Stimulated activated CD4-positive, alpha-beta T cell treated with anti-CD3 and anti-CD28 coated beads, Interleukin-2, amount 100 ng/mL, for 24 hours (primary cell): ENCODE results near the gene AFF2.

Experiments used
- DNase-seq, 2 donors: peaks; one replicate each; pipeline ENCODE4 v3.0.0-alpha.2; 2020

Gene AFF2

DNA sequence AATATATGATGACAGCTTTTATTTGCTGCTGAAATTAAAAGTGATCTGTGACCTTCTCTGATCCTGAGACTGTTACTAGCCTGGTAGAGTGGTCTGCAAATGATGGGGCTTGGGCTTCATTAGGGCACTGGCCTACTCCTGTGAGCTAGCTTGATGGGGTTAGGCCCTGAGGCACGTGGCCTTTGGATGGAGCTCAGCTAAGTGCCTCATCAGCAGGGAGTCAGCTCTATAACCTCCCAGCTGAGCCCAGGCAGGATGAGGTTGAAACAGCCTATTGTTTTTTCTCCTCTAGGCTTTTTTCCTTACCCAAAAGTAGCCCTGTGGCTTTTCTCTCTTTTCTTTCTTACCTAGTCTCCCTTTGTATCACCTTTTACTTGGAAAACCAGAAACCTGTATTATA, 92.2 kb downstream of the AFF2 start:
- no peak for DNase-seq

DNA sequence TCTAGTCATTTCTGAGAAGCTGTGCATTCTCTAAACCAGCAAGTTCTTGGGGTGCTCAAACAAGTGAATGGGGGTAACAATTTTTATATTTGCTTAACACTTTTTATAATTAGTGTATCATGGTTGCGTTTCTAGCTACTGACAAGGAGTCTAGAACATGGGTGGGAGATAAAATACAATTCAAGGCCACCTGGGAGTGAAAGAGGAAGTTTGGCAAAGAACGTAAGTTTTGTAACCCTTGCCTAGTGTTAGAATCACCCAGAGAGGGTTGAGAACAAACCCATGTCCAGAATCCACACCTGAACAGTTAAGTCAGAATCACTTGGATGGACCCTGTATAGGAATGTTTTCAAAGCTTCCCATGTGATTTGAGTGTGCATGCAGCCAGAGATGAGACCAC, 92.7 kb downstream of the AFF2 start:
- DNase-seq, result no peak

DNA sequence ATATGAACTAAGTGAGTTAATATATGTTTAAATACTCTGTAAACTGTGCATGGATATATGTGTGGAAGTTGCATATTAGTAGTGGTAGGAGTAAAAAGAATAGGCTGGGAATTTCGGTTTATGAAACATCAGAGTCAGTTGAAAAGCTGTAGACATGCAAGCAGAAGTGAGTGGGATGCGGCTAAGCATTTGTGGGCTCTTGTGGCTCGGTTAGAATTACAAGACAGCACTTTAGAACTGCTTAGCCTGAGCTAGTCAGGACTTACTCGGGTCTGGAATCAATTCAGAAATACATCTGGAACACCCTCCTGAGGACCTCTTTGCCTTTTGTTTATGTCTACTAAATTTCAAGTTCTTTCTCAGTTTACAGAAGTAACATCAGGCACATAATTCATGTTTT, 93.6 kb downstream of the AFF2 start:
- no peak for DNase-seq

DNA sequence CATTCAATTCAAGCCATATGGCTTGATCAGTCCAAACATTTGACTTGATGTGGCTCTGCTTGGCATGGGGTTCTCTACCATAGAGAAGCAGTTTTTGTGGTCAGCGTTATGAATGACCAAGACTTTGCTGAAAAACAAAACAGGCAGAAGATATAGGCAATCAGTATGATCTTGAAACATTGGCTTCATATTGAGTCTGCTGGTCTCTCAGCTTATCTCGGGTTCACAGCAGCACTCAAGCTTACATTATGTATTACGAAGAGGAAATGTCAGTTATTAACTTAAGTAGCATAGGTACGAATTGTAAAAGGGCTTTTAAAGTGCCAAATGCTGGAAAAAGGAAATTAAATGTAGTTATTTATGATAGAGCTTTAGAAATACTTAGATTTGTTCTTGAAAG, 99.0 kb downstream of the AFF2 start:
- no peak for DNase-seq

DNA sequence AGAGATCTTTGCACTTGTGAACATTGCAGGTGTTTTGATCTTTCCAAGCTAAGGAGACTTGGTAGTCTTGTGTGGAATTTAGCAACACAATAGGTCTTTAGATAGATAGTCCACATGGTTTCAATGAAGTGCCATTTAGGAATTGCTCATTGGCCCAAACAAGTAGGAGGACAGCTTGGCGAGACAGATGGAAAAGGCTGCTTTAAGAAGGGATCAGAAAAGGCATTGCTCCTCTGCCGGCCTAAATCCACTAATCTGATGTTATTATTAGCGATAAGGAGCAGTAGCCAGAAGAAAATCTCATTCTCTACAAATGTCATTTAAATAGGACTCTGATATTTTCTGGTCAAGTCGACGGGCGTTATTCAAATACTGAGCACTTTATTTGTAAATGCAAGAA, 99.7 kb downstream of the AFF2 start:
- DNase-seq, result no peak

DNA sequence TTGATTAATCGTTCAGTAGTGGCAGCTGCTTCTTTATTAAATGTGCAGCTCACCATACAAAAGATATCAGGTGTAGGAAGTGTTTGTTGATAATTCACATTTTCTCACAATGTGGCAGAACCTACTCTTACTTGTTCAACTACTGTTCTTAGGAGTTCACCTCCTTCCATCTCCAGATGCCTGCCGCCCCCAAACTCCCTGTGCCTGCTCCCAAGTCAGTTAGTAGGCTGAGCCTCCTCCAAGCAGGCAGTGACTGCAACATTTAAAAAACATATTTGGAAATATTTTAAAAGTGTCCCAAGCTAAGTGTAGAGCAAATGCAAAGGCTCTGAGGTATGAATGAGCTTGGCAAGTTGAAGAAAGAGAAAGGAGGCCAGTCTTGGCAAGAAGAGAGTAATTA, 100.2 kb downstream of the AFF2 start:
- DNase-seq, result no peak

DNA sequence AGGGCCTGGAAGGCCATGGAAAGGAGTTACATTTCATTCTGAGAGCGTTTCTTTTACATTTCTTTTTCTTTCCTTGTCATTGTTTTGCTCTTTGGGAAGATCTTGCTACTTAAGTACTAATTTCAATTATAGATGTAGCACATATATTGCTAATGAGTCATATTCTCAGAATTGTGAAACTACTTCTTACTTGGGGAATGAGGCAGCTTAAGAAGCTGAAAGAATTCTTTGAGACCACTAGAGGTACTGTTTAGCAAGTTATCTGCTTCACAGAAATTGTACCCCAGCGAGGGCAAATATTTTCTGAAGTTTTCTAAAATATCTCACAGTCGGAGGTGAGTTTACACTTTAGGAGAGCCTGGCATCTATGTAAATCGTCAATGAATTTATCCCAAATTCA, 100.6 kb downstream of the AFF2 start:
- DNase-seq, result no peak

DNA sequence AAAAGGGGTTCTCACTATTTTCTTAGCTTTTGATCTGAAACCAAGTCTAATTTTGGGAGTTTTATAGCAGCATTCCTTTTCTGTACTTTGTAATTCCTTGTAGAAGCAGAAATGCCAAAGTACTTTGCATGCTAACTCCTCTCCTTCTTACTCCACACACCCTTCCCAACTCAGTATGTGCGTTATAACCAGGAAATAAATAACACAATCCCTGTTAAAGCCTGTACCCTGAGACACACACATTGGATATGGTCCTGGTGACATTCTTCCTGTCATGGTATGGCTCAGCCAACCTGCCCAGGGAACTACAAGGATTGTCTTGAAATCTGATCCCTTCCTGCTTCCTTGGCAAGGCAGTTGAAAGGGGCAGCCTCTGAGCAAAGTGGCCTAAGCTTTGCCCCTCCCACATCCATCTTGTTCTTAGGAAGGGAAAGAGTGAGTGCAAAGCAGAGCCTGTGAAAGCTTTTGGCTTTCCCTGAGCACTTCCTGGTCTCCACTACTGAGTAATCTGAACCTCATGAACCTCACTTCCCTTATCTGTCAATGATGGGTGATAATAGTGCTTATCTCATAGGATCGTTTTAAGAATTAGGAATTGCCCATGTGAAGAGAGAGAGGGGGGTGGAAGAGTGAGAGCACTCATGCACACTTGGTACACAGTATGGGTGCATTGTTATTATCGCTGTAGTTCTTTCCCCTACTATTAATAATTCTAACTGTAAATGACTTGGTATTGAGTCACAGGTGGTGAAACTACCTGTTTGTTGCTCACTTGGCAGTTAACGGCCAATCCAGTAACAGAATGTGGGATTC, 109.3 kb downstream of the AFF2 start:
- peak in 1 of 2 donors; percentile 10 for DNase-seq

DNA sequence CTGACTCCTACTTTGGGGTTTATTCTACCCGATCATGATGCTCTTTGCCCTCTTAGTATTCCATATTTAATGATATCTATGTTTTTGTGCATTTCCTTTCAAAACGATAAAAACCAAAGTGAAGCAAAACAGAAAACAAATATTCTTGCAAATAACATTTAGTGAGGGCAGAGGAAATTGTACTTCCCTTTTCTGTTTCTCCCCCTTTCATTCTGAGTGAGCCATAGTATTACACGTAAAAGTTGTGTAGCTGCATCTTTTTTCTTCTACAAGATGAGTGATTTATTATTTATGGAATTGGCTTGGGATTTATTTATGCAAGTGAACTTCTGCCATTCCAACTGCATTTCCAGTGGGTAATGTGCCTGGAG, 109.9 kb downstream of the AFF2 start:
- DNase-seq, result no peak

DNA sequence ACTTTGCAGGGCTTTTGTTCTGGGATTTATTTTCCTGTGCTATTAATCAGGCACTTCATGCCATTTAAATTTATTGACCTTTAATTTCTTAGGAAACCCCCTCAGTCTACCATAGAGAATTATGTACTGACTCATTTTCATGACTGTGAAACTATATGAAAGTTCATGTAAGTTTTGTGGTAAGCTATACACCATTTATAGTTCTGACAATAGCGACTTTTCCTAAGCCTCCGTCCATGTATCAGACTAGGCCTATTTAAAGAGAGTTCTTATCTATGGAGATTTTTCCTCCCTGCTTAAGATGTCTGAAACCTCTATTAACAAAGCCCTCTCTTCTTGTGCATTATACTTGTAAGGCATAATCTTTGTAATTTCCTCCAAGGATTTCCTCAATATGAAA, 111.6 kb downstream of the AFF2 start:
- DNase-seq, result no peak

DNA sequence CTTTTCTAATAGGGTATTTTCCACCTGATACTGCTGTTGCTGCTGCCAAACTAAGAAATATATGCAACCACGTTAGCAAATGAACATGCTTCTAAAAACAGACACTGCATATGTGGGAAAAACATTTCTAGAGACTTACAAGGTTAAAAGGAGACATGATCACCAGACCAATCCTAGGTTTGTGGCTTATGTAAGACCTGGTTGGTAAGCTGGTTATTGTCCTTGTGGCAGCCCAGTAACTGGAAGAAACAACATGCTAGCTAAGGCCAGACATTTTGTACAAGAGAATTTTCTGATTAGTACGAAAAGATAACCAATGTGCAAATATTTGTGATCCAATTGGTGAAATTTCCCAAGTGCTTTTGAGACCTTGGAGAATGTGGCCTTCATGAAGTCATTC, 112.0 kb downstream of the AFF2 start:
- no peak for DNase-seq

DNA sequence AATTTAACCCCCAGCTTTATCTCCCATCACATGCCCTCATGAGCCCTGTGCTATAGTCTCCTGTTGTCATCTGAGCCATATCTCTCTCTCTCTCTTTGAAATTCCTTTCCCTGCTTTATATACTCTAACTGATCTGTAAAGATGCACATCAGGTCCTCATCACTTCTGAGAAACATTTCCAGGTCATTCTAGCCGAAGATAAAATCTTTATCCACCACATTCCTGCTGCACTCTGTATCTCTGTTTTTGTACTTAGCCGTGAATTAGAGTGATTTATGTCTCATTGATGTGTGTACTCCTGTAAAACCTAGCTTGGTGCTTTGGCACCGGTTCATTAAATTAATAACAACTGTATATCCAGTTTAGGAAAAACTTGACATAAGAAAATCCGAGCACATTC, 113.2 kb downstream of the AFF2 start:
- DNase-seq, result no peak

DNA sequence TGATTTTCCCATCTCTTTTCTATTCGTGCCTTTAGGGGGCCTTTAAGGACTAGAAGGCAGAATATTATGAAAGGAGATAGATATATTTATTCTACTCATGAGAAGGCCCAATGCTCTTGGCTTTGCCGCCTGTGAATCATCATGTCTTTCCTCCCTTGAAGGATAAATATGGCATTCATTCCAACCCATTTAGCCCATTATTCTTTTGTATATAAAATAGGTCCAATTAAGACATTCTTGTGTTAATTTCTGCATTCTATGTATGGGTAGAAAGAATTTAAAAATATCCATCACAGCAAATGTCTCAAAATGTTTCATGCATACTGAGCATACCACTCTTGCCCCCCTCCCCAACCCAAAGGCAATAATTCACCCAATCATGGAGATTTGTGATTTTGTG, 115.1 kb downstream of the AFF2 start:
- no peak for DNase-seq

DNA sequence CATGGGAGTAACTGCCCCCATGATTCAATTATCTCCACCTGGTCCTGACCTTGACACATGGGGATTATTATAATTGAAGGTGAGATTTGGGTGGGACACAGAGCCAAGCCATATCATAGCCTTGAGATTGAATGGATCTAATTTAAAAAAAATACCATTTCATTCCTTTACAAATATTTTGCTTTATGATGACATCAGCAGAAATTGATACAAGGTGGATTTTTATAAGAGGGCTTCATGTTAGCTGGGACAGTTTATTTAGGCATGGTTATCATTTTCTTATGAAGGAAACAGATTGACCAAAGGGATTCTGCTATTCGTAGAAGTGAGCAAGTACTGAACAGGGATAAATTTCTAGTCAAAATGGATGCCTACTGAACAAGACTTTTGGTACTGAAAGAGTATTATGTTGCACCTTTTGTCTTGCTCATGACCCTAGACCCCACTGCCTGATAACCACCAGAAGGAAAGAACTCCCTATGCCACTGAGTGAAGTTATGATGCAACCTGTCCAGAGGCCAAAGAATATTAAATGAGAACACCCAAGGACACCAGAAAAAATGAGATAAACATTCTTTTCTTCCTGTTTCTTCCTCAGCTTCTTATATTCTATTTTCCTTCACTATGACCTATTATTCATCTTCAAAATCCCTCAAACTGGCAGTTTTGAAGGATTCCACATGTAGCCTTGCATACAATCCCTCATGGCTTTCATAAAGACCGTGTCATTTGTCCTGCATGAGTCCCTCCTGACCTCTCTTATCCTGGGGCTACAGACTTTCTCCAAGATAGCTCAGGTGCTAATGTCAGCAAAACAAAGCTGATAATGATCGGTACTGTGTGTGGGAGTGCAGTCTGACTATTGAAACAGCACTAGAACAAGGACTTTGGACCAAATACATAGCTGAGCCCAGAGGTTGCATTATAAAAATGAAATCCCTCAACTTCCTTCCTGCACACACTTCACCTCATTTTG, 118.3 kb downstream of the AFF2 start:
- DNase-seq, result no peak

DNA sequence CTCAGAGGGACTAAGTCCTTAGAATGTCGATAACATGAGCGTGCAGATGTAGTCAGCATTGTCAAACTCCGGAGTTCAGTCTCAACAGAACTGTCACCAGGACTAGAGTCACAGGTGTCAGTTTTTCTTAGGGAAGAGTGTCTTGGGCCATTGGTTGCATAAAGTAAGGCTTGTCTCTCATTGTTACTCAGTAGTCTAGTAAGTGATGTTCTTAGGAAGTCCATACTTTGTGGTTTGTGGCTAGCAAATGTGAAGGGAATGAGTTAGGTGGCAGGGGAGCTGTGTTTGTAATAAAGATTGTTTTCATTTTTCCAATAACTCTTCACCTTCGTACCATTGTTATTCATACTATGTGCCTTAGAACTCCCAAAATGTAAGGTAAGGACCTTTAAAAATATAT, 119.6 kb downstream of the AFF2 start:
- no peak for DNase-seq

DNA sequence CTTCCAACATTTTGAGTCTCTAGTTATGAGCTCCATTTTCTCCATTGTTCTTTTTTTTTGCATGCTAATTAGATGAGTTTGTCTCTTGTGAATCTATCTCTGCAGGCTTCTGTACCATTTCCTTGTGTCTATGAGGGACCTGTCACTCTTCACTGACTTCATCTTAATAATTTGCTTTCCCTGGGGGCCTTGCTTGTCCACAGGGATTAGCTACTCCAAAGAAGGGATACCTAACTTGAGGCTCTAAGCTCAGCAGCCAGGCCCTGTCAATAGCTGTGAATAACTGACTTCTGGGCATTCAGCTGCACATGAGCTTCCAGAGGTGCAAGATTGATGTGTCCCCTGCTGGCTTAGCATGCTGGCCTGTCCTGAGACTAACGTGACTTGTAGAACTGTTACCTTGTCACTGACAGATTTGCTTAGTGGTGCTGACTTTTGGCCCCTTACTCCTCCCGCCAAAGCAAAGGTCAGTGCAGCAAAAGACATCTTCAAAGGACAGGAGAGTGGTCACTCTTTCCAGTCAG, 124.6 kb downstream of the AFF2 start:
- DNase-seq, result no peak

DNA sequence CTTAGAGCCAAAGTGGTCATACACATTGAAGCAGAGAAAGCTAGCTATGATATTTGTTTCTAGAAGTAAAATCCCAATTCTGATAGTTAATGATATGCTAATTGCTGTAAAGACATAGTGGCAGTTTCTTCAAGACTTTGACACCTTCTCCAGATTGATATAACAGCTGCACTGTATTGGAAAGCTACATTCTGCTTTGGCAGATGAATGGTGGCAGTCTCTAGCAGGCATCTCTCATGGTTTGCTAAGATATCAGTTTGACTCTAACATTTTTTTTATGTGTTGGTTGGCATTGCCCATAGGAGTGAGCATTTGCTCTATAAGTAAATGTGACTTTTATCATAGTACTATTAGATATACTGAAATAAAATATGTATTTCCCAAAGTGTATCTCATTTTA, 128.2 kb downstream of the AFF2 start:
- DNase-seq, result no peak

DNA sequence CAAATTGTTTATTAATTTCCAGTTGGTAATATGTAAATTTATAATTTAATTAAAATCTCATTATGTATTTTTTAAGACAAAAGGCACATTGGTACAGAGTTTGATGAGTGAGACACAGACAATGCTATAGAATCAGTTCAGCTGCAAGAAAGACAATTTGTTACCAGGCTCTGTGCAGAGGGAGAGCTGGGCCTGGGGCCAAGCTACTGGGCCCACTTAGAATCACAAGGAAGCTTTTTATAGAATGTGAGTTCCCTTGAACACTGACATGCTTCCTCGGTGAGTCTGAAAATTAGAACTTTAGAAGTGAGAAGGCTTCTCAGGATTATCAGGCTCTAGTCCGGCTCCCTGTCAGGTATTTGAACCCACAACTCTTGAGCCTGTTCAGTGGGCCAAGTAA, 129.0 kb downstream of the AFF2 start:
- no peak for DNase-seq

DNA sequence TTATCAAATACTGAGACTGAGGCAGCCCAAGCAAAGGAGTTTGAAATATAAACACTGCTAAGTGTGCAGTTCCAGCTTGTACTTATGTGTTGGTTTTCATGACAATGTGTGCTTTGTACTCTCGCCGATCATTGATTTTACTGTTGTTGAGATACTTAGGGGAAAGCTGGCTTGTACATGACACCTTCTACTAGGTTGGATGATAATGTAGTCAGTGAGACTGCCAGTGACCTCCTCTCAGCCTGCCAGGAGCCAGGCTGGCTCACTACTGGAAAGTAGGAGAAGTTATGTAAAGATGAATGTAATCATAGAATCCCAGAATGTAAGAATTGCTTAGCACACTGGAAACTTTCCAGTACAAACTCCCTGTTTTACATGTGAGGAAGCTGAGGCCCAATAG, 132.0 kb downstream of the AFF2 start:
- DNase-seq, result no peak

DNA sequence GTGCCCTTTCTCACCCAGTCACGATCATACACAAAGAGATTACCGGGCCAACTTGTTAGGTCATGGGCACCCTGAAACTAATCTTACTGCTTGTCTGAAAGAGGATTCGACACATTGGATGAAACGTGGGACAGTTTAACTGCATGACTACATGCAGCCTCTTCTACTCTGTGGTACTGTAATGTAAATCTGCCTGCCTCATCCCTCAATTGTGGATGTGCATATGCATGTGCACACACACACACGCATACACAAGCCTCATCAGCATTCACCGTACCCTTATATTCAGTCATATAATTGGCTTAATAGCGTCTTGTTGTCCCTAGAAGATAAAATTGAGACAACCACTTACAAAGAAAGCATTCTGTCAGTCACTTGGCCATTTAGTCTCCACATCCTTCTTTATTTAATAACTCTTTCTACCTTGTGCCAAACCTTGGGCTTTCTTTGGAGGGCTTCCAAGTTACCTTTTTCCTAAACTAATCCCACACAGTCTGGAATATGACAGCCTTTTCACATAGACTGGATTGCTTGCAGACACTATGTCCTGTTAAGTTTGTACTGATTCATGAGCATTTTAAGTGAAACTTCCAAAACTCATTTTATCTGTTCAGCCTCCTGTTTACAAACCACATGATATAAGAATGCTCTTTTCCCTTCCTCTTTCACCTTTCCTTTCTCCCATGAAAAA, 132.9 kb downstream of the AFF2 start:
- no peak for DNase-seq

DNA sequence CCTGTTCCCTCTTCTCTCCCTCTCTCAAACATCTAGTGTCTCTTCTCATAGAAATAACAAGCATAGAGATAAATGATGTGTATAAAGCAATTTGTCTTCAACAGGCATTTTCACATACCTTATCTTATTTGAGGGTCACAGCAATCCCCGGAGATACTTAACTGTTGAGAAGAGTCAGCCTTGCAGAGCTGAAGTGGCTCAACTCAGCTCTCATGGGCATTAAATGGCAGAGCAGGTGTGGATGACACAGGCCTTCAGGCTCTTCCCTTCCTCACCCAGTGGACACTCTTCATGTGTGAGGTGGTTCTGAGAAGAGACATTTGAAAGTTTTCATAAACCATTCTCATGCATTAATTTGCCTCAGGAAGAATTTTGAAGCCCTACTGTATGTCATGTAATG, 134.2 kb downstream of the AFF2 start:
- DNase-seq, result no peak

DNA sequence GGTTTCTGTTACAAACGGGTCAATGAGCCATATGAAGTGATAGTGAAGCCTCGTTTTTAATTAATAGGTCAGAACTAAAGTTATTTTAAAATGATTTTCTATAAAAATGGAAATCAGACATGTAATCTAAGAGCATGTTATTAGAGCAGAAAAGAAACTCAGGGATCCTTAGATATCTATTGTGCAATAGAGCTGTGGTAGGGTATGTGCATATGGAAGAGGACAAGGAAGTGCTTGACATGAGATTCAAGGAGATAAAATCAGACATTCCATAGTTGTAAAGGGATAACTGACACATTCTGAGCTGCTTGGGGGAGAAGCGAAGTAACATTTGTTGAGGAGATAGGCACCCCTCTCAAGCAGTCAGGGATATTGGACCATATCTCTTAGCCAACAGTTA, 143.0 kb downstream of the AFF2 start:
- DNase-seq, result no peak

DNA sequence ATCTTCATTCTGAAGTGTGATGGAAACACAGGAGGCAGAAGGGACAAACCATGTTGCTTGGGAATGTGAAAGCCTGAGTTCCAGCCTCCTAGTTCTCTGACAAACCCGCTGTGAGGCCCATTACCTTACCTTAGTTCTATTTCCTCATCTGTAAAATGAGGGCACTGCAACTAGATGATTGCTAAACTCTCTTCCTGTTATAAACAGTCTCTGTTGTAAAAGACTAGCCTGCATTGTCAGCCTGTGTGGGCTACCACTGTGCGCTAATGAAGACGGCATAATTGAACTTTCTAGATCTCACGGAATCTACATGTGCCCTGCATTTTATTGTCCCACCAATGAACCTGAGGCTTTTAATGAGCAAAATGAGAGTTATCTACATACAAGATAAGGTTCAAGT, 147.2 kb downstream of the AFF2 start:
- no peak for DNase-seq
